SK-N-SH (cell line): ENCODE results near the gene FETUB. TPM values are rescaled to one million over a fixed set of nuclear protein-coding genes. Genes with fewer than 3 reads are reported as not detected.

Experiments
- CTCF ChIA-PET: fragments of 300-600, 350-600 bp; formaldehyde crosslinking; extraction: SDS; loops from one replicate; lab custom pipeline; 2021; lab: Yijun Ruan, JAX
- POLR2A ChIA-PET: fragments of 350-600 bp; sonication (Branson Sonifier 250); formaldehyde crosslinking; extraction: SDS; loops from one replicate; lab custom pipeline; 2020; ENCODE audit warnings: antibody characterized with exemption, inconsistent platforms; lab: Yijun Ruan, JAX
- DNase-seq: peaks from one replicate; pipeline ENCODE4 v3.0.0; 2012
- H2AFZ ChIP-seq: fragments of 200-600 bp; sonication (generic); 2 replicates; pipeline ENCODE4 v1.8.1; 2016; ENCODE audit warnings: antibody characterized with exemption, mild to moderate bottlenecking, low read depth
- H3F3A ChIP-seq: fragments of 200-600 bp; sonication (generic); replicated peaks from 2 replicates; pipeline ENCODE3; 2016; ENCODE audit warnings: antibody characterized with exemption, mild to moderate bottlenecking; ENCODE audit not compliant: insufficient read depth
- H3K27ac ChIP-seq, 2 experiments: fragments of 200-500 bp in 1 of 2; fragments of 200-600 bp in 1 of 2; sonication (Bioruptor generic) in 1 of 2; sonication (generic), shearing (Covaris generic) in 1 of 2; 2 replicates each; pipeline versions ENCODE4 v1.5.1 to v1.6.1; 2014 to 2016; ENCODE audit warnings: low read depth in 2 of 2, inconsistent platforms in 1 of 2, low read length in 1 of 2, mild to moderate bottlenecking in 1 of 2, mixed read lengths in 1 of 2
- H3K27me3 ChIP-seq: fragments of 200-600 bp; sonication (generic), shearing (Covaris generic); 2 replicates; pipeline ENCODE4 v1.6.1; 2016; ENCODE audit warnings: mixed run types; ENCODE audit not compliant: insufficient read depth
- H3K36me3 ChIP-seq, 2 experiments: fragments of 200-500 bp in 1 of 2; fragments of 200-600 bp in 1 of 2; sonication (Bioruptor generic) in 1 of 2; sonication (generic) in 1 of 2; replicated peaks in 1 of 2; 2 replicates each; pipeline versions ENCODE3 to v1.5.1; 2014 to 2016; ENCODE audit warnings: low read length in 1 of 2, mild to moderate bottlenecking in 1 of 2; ENCODE audit not compliant: insufficient read depth in 2 of 2, control insufficient read depth in 1 of 2
- H3K4me1 ChIP-seq, 2 experiments: fragments of 200-500 bp in 1 of 2; fragments of 200-600 bp in 1 of 2; sonication (Bioruptor generic) in 1 of 2; sonication (generic), shearing (Covaris generic) in 1 of 2; 2 replicates each; pipeline versions ENCODE4 v1.5.1 to v1.6.1; 2014 to 2016; ENCODE audit warnings: low read depth in 1 of 2, low read length in 1 of 2, mixed run types in 1 of 2; ENCODE audit not compliant: insufficient read depth in 2 of 2, control insufficient read depth in 1 of 2
- H3K4me2 ChIP-seq: fragments of 200-600 bp; sonication (generic), shearing (Covaris generic); 2 replicates; pipeline ENCODE4 v1.6.1; 2017; ENCODE audit warnings: mixed run types
- H3K4me3 ChIP-seq, 2 experiments: fragments of 200-500 bp in 1 of 2; fragments of 200-600 bp in 1 of 2; sonication (Bioruptor generic) in 1 of 2; sonication (generic), shearing (Covaris generic) in 1 of 2; 2 replicates each; pipeline versions ENCODE4 v1.5.1 to v1.8.1; 2014 to 2016; ENCODE audit warnings: low read depth in 2 of 2, inconsistent platforms in 1 of 2, low read length in 1 of 2, mild to moderate bottlenecking in 1 of 2, mixed read lengths in 1 of 2, moderate library complexity in 1 of 2
- H3K79me2 ChIP-seq: fragments of 200-600 bp; sonication (generic); 2 replicates; pipeline ENCODE4 v1.8.1; 2017; ENCODE audit warnings: mild to moderate bottlenecking; ENCODE audit not compliant: insufficient read depth
- H3K9ac ChIP-seq: fragments of 200-600 bp; sonication (generic); 2 replicates; pipeline ENCODE4 v1.6.1; 2017; ENCODE audit warnings: mixed run types
- H3K9me2 ChIP-seq: fragments of 200-600 bp; sonication (generic); 2 replicates; pipeline ENCODE4 v1.6.1; 2017; ENCODE audit warnings: mixed run types
- H3K9me3 ChIP-seq: fragments of 200-600 bp; sonication (generic); 2 replicates; pipeline ENCODE4 v1.6.1; 2017; ENCODE audit warnings: mixed run types, mild to moderate bottlenecking, moderate library complexity
- H4K20me1 ChIP-seq: fragments of 200-600 bp; sonication (generic); 2 replicates; pipeline ENCODE4 v1.6.1; 2017; ENCODE audit warnings: mild to moderate bottlenecking, mixed run types; ENCODE audit not compliant: insufficient read depth
- NFIC ChIP-seq: IDR thresholded peaks from 2 replicates; pipeline ENCODE4 v1.4.0; 2012; ENCODE audit warnings: borderline replicate concordance
- RAD21 ChIP-seq: IDR thresholded peaks from 2 replicates; pipeline ENCODE4 v1.6.1; 2012; ENCODE audit warnings: mild to moderate bottlenecking, low read length
- SMC3 ChIP-seq: IDR thresholded peaks from 2 replicates; pipeline ENCODE4 v1.6.1; 2012; ENCODE audit warnings: low read depth, low read length, improper control_type of control experiment
- TEAD4 ChIP-seq: IDR thresholded peaks from 2 replicates; pipeline ENCODE4 v1.4.0; 2012; ENCODE audit warnings: mild to moderate bottlenecking, borderline replicate concordance; ENCODE audit not compliant: insufficient read depth
- YY1 ChIP-seq: IDR thresholded peaks from 2 replicates; pipeline ENCODE4 v1.4.0; 2012; ENCODE audit warnings: low read depth, mild to moderate bottlenecking
- WGBS: methylation state at CpG from one replicate; pipeline ENCODE4 v1.1.6; 2017; ENCODE audit warnings: low lambda C conversion rate; 5-methylcytosine and 5-hydroxymethylcytosine counted together
- polyA plus RNA-seq, 3 experiments: library from polyadenylated mRNA; depleted of rRNA; stranded (reverse); fragments of >200 nt; gene quantifications; 2 replicates each; pipeline ENCODE4 v1.2.3, GENCODE V29; 2012
- TF ChIP-seq, protein P1 (sequence below): IDR thresholded peaks from 2 replicates; pipeline ENCODE4 v1.4.0; 2012; ENCODE audit warnings: low read depth
- TF ChIP-seq, protein P2 (sequence below): fragments of 200-600 bp; sonication (generic); IDR thresholded peaks from 2 replicates; pipeline ENCODE4 v1.6.1; 2017; ENCODE audit warnings: antibody characterized with exemption, mild to moderate bottlenecking, moderate library complexity
- TF ChIP-seq, protein P3 (sequence below): fragments of 150-350 bp; IDR thresholded peaks from 2 replicates; pipeline ENCODE4 v1.6.1; 2016; ENCODE audit warnings: mild to moderate bottlenecking, low read depth, low read length
- TF ChIP-seq, protein P4 (sequence below): IDR thresholded peaks from 2 replicates; pipeline ENCODE4; 2012

Gene FETUB
- polyA plus RNA-seq, 1 of the 3 experiments (the other 2 are of a cell fraction): 0.05 TPM

DNA sequence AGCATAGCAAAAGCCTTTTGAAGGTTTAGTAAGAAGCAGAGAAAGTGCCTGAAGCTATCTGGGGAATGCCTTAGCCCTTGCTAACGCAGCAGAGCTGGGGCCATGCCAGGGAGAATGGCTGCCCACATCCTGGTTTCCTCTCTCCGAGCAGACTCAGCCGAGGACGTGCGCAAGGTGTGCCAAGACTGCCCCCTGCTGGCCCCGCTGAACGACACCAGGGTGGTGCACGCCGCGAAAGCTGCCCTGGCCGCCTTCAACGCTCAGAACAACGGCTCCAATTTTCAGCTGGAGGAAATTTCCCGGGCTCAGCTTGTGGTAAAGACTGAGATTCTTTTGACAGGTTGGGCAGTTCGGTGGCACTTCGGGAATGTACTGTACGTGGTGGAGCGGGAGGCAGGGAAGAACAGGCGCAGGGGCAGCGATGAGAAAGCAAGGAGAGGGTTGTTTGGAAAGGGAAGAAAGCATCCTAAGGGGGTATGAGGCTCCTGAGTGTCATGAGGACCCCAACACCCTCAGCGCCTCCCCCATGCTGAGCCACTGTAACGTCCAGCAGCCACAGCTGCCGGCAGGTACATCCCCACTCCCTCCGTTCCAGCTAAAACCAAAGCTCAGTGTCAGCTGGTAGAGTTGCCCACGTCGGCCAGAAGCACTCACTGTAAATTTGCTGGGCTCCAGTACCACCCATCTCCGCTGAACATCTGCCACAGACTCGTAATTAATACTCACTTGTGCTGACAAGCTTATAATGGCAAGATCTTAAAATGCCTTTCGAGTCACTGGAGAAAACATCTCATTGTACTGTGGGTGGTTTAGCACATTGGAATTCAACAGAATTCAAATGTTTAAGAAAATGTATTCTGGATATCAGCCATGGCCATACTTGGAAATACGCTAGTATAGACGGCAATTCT, 22.9 kb upstream of the FETUB start:
- ChIA-PET POLR2A (interaction anchor here (4.9 kb wide), 1 partner anchor 167 kb away, joined by 31 read pairs; the partner anchor contains the start of gene EIF4A2), CTCF (interaction anchor here (0.5 to 8.6 kb wide), 46 partner anchors 8 to 957 kb away, joined by 3 to 167 read pairs (median 4); partner anchors contain the start of genes EIF4A2, FETUB and RPL39L)
- Histone ChIP-seq H3K27ac (no peak overlapping the region), H4K20me1 (no peaks in the 10 kb centered on the region), H3K9me3 (no peaks in the 10 kb centered on the region), H3K9me2 (no peaks in the 10 kb centered on the region), H3K4me3 (peak overlapping the region in 1 of 2 experiments; percentile 34; a peak in 1 of 4 replicates), H3K9ac (no peak overlapping the region), H3K4me2 (peak overlapping the region; percentile 59), H3K27me3 (peaks cover 37% of the 10 kb centered on the region; the same call in 1 of the 2 replicates), H2AFZ (peak overlapping the region; percentile 57; the same call in 1 of the 2 replicates), H3K36me3 (no peaks in the 10 kb centered on the region), H3F3A (no peaks in the 10 kb centered on the region), H3K79me2 (no peaks in the 10 kb centered on the region), H3K4me1 (peaks cover 0 to 7% of the 10 kb centered on the region in 2 experiments; a peak in 2 of 4 replicates)
- DNase-seq: peak; percentile 84
- 29% methylated on average over 27 of the region's 31 CpGs for WGBS
- TF ChIP-seq, protein P1, sequence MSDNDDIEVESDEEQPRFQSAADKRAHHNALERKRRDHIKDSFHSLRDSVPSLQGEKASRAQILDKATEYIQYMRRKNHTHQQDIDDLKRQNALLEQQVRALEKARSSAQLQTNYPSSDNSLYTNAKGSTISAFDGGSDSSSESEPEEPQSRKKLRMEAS: 0 out of 2 replicates have a peak, but pooled peaks have one; percentile 26
- TF ChIP-seq RAD21: peak; percentile 69
- TF ChIP-seq YY1: peak; percentile 78; the same call in 1 of the 2 replicates
- TF ChIP-seq, protein P2, sequence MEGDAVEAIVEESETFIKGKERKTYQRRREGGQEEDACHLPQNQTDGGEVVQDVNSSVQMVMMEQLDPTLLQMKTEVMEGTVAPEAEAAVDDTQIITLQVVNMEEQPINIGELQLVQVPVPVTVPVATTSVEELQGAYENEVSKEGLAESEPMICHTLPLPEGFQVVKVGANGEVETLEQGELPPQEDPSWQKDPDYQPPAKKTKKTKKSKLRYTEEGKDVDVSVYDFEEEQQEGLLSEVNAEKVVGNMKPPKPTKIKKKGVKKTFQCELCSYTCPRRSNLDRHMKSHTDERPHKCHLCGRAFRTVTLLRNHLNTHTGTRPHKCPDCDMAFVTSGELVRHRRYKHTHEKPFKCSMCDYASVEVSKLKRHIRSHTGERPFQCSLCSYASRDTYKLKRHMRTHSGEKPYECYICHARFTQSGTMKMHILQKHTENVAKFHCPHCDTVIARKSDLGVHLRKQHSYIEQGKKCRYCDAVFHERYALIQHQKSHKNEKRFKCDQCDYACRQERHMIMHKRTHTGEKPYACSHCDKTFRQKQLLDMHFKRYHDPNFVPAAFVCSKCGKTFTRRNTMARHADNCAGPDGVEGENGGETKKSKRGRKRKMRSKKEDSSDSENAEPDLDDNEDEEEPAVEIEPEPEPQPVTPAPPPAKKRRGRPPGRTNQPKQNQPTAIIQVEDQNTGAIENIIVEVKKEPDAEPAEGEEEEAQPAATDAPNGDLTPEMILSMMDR: peak; percentile 85
- TF ChIP-seq SMC3: peak; percentile 54
- peak; percentile 39; the same call in 1 of the 2 replicates for TF ChIP-seq NFIC
- TF ChIP-seq, protein P3, sequence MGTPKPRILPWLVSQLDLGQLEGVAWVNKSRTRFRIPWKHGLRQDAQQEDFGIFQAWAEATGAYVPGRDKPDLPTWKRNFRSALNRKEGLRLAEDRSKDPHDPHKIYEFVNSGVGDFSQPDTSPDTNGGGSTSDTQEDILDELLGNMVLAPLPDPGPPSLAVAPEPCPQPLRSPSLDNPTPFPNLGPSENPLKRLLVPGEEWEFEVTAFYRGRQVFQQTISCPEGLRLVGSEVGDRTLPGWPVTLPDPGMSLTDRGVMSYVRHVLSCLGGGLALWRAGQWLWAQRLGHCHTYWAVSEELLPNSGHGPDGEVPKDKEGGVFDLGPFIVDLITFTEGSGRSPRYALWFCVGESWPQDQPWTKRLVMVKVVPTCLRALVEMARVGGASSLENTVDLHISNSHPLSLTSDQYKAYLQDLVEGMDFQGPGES: no peak
- TF ChIP-seq, protein P4, sequence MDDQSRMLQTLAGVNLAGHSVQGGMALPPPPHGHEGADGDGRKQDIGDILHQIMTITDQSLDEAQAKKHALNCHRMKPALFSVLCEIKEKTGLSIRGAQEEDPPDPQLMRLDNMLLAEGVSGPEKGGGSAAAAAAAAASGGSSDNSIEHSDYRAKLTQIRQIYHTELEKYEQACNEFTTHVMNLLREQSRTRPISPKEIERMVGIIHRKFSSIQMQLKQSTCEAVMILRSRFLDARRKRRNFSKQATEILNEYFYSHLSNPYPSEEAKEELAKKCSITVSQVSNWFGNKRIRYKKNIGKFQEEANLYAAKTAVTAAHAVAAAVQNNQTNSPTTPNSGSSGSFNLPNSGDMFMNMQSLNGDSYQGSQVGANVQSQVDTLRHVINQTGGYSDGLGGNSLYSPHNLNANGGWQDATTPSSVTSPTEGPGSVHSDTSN: no peak
- no peak for TF ChIP-seq TEAD4
